IPS DF 4.7 (cell line): Measurements from ENCODE around the gene GAPVD1.
"Not testable (repeated sequence)": the region's sequence is repeated elsewhere in the genome, so short reads cannot be mapped to it uniquely, and the experiment has no call there.

Source experiments
- DNase-seq: peaks from one replicate; pipeline ENCODE4 v3.0.0-alpha.2; 2013; ENCODE audit warnings: low spot score; ENCODE audit errors: extremely low read depth

The GAPVD1 gene

GRCh38 chr9:125255781-125256391, 5.7 kb upstream of the GAPVD1 start:
- DNase-seq = no peak

DNA sequence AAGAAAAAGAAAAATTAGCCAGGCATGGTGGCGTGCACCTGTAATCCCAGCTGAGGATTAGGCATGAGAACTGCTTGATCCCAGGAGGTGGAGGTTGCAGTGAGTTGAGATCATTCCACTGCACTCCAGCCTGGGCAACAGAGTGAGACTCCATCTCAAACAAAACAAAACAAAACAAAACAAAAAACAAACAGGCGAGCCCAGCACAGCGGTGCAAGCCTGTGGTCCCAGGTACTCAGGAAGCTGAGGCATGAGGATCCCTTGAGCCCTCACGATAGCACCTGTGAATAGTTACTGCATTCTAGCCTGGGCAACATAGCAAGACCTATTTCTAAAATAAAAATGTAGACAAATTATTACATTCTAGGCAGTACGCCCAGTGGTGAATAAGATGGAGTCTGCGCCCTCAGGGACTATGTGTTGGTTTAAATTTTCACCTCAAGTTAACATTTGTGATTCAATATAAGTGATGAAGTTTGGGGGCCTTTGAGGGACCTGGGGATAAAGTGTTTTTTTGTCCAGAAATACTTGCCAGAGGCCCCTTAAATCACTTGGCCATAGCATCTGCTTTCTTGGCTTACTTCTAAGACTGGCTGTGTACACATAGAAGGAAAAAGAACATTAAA, 3.4 kb upstream of the GAPVD1 start:
- DNase-seq = no peak

DNA sequence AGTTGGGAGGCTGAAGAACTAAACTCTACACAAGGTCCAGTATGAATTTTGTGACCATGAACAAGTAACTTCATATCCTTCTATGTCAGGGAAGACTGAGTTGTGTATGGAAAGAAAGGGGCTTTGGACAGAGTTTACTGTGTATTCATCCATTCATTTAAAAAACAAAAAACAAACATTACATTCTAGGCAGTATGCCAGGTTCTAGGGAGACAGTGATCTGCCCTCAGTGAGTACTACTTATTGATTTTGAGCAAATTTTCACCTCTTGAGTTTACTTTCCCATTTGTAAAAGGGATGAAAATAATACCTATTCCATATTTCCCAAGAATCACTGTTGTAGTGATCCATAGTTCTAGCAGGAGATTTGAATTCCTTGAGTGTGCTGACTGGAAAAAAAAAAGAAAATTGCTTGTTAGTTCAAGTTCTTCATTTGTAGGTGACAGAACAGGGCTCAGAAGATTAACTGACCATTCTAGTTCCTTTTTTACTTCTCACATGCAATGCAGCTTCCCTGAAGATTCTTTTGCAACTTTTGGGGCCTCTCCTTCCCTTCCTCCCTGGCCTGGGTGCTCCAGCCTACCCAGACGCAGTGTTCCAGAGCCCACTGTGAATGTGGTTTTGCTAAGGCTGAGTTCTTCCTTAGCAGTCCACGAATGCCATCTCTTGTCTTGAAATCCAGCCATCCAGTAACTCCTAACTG, 2.6 kb upstream of the GAPVD1 start:
- no peak for DNase-seq

DNA sequence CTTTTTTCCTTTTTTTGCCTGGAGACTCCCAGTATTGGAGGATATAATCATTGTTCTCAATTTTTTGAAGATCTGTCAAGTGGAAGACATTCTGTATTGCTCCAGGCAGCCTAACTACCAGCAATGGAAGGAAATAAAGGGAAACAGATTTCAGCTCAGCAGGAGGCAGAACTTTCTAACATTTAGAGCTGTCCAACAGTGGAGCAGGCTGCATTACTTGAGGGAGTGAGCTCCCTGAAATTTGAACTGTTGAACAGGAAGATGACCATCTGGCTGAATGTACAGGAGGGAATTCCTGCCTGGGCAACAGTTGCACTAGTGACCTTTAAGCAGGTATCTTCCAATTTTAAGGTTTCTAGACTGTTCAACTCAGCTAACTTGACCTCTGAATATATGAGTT, 1.1 kb upstream of the GAPVD1 start:
- DNase-seq = no peak

GRCh38 chr9:125262294-125262991, 817 bp downstream of the GAPVD1 start:
- no peak for DNase-seq

GRCh38 chr9:125264068-125264467, 2.4 kb downstream of the GAPVD1 start:
- DNase-seq = not testable (repeated sequence)

GRCh38 chr9:125268394-125269013, 6.9 kb downstream of the GAPVD1 start:
- no peak for DNase-seq

DNA sequence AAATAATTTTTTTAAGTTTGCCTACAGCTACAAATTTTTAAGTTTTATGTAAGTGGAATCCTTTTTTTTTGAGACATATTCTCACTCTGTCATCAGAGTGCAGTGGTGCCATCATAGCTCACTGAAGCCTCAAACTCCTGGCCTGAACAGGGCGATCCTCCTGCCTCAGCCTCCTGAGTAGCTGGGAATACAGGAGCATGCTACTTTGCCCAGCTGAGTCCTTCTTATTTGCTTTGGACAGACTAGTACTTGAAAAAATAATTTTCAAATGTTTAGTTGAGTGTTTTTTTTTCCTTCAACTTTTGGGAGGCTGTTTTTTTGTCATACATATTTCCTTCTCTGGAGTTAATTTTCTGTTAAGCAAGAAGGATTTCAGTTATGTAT, 7.4 kb downstream of the GAPVD1 start:
- no peak for DNase-seq

GRCh38 chr9:125271081-125271480, 9.5 kb downstream of the GAPVD1 start:
- DNase-seq = no peak

DNA sequence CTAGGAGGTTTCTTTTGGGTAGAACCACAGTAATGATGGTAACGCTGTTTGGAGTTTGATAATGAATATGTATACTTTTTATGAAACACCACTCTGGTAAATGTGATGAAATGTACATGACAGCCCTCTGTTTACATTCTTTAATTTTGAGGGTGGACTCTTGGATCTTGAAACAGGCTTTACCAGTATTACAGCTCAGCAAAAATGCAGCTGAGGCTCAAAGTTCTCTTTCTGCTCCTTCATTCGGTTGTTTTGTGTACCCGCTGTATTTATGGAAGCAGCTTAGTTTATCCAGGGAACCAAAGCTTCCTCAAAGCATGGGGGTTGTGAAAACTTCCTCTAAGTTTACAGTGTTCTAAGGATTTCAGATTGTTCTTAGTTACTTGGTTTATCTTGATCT, 11.1 kb downstream of the GAPVD1 start:
- DNase-seq = no peak

- DNase-seq = no peak
Measured at GRCh38 chr9:125276771-125277170, 15.1 kb downstream of the GAPVD1 start.

DNA sequence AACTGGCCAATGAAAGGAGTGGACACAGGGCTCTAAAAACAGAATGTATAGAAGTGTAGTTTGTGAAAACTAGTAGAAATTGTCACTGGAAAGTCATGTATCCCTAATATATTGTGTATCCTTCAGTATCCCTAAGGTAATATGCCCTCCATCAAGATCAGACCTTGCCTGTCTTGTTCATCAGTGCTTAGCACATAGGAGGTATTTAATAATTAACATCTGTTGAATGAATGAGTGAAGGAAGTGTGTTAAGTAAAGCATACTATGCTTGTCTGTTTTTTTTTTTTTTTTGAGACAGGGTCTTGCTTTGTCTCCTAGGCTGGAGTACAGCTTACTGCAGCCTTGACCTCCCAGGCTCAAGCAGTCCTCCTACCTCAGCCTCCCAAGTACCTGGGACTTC, 15.8 kb downstream of the GAPVD1 start:
- no peak for DNase-seq

- DNase-seq = no peak
Measured at GRCh38 chr9:125280945-125281344, 19.3 kb downstream of the GAPVD1 start.

DNA sequence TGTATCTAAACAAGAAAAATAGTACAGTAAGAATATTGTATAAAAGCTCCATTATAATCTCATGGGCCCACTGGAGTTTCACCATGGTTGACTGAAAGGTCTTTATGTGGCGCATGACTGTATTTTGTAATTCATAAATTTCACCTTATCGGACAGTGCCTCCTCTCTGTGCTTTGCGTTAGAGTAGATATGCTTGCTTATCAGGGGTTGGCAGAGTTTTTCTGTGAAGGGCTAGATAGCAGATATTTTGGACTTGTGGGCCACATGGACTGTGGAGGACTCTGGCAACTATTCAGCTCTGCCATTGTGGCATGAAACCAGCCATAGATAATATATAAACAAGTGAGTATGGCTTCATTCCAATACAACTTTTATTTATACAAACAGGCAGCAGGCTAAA, 23.2 kb downstream of the GAPVD1 start:
- no peak for DNase-seq

GRCh38 chr9:125286935-125287433, 25.4 kb downstream of the GAPVD1 start:
- not testable (repeated sequence) for DNase-seq

GRCh38 chr9:125293134-125293533, 31.5 kb downstream of the GAPVD1 start:
- no peak for DNase-seq

GRCh38 chr9:125295657-125296056, 34.0 kb downstream of the GAPVD1 start:
- DNase-seq = no peak

DNA sequence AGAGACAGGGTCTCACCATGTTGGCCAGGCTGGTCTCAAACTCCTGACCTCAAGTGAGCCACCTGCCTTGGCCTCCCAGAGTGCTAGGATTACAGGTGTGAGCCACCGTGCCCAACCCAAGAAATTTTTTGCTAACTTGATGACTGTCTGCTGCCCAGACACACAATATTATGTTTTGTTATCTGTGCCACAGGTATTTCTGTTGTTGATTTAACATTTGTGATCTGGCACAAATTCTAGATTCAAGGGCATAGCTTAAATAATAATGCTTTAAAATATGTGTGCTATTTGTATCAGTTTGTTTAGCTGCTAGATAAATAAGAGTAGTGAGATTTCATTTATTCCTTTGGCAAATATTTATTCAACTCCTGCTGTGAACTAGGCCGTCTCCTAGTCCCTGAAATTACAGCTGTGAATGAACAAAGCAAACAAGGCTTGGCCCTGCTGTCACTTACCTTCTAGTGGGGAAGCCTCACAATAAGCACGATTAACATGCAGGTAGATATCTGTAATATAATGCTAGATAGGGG, 35.3 kb downstream of the GAPVD1 start:
- DNase-seq = no peak

- no peak for DNase-seq
Measured at GRCh38 chr9:125297917-125298316, 36.3 kb downstream of the GAPVD1 start.

DNA sequence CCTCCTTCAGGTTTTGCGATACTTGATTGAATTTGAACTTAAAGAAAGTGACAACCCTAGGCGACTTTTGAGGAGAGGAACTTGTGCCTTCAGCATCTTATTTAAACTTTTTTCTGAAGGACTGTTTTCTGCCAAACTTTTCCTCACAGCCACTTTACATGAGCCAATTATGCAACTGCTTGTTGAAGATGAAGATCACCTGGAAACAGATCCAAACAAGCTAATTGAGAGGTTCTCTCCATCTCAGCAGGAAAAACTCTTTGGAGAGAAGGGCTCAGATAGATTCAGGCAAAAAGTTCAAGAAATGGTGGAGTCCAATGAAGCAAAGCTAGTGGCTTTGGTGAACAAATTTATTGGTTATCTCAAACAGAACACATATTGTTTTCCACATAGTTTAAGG, 40.6 kb downstream of the GAPVD1 start:
- DNase-seq = no peak

DNA sequence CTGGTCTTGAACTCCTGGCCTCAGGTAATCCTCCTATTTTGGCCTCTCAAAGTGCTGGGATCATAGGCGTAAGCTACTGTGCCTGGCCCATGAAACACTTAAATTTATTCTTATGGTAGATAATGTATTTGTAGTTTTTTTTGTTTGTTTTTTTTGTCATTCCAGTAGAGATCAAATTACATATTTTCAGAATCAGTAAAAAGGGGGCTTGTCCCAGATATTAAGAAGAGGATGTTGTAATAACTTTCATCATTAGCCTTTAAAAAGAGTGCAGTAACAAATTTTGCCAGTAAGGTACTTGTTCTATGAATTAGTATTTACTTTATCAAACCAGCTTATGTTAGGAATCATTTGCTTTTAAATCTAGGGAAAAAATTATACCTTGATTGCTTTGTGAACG, 42.6 kb downstream of the GAPVD1 start:
- no peak for DNase-seq
